ENCODE measurements around the gene CNNM2.
"Not testable (repeated sequence)": the region's sequence is repeated elsewhere in the genome, so short reads cannot be mapped to it uniquely, and the experiment has no call there.

Gene CNNM2

DNA sequence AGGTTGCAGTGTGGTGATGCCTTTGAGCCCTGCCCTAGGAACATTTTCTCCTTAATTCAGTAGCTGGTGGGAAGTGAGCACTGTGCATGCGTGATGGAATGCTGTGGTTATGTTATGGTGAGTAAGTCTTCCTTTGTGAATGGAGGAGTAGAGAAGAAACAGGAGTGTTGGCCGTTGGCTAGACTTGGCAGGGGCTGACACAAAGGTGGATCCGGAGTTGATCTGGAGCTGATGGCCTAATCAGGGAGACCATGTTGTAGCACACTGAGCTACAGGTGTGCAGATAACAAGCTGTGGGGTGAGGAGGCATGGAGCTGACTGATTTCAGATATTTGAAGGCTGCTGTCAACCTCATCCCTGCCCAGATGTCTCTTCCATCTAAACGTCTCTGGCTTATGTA is 122.3 kb downstream of the CNNM2 start:
- DNase-seq (ENCODE audit: low read depth in 2 of 2), result no peak

DNA sequence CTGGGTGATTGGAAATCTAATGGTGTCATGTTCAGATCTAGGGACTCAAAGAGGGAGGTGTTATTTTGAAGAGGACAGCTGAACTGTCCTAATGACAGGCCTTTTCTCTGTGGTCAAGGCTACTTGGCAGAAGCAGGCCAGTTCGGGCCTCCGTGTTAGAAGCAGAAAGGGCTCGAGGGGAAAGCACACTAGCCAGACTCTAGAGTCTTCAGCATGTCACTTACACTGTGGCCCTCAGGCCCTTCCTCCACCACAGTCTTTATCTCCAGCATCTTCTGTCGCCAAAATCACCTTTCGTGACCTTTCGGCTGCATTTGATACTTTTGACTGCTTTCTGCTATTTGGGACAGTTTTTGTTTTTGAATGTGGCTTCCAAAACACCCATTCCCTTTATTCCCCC is 123.3 kb downstream of the CNNM2 start:
- DNase-seq (ENCODE audit: low read depth in 2 of 2), result no peak

DNA sequence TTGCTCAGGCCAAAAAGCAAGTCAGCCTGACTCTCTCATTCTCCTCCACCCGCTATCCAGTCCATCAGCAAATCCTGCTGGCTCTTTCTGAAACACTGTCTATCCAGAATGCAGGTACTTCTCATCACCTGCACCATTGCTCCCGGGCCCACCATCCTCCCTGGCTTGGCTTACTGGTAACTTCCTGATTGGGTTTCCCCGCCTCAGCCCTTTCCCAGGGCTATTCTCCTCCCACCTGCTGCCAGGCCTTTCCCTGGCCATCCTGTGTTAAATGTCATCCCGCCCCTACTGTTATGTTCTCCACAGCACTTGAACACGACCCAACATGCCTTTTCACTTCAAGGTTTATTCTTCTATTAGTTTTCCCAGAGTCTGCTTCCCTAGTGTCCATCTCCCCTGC is 124.0 kb downstream of the CNNM2 start:
- no peak for DNase-seq (ENCODE audit: low read depth in 2 of 2)

DNA sequence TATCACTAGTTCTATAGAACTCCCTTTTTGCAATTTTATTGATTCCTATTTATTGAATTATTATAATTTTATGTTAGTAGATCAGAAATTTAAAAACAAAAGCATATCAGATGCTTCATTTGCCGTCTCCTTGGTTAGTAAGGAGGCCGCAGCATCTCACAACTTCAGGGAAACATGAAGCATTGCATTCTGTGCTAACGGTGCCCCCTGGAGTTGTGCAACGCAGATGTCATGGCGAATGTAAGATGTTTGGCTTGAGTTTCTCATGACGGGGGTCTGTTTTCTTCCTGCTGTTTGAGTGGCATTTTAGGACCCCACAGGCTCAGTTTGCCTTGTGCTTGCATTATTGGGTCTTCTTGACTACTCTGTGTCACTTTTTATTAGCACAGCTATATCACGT is 124.8 kb downstream of the CNNM2 start:
- no peak for DNase-seq (ENCODE audit: low read depth in 2 of 2)

DNA sequence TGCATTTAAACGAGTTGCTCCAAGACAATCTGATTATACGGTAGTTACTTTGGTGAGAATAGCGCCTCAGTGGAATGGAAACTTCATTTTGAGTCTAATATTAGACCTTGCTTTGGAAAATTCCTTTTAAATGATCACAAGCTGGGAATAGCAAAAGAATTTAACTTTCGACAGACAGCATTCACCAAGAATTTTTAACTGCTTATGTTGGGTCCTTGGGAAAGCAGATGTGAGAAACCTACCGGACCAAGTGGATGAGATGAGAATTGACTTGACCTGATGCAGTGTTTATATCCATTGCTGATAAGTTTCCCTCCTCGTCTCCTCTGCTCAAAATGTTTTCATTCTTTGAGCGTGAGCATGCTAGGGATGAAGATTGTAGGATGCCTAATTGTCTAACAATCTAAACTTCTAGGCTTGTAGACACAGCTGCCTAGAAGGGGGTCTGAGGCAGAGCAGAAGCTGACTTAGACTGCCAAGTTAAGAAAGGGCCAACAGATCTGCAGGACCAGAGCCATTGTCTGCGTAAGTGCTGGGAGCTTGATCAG is 126.9 kb downstream of the CNNM2 start:
- no peak for DNase-seq (ENCODE audit: low read depth in 2 of 2)

DNA sequence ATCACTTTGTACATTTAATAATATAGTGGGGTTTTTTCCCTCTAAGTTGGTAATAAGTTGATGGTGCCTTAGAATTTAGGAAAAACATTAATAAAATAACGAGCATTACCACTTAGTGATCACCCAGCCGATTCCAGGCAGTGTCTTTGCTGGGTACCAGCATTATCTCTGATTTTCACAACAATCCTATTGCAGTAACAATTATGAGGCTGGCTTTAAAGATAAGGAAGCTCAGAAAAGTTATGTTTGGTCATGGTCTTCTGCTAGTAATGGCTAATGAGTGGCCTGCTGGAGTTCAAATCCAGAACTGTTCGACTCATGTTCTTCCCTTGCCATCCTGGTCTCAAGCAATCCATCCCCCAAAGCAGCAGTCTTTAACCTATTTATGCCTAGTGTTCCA is 127.9 kb downstream of the CNNM2 start:
- DNase-seq (ENCODE audit: low read depth in 2 of 2), result no peak

DNA sequence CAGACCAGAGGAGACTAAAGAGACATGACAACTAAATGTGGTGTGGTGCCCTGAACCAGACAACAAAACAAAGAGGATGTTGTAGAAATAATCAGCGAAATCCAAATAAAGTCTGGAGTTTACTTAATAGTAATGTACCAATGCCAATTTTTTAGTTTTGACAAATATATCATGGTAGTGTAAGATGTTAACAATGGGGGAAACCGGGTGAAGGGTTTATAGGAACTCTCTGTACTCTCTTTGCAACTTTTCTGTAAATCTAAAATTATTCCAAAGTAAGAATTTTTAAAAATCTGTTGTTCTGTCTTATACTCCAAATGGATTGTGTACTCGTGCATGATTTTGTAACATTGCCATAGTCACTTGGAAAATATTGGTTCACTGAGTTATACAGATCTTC is 129.3 kb downstream of the CNNM2 start:
- no peak for DNase-seq (ENCODE audit: low read depth in 2 of 2)

DNA sequence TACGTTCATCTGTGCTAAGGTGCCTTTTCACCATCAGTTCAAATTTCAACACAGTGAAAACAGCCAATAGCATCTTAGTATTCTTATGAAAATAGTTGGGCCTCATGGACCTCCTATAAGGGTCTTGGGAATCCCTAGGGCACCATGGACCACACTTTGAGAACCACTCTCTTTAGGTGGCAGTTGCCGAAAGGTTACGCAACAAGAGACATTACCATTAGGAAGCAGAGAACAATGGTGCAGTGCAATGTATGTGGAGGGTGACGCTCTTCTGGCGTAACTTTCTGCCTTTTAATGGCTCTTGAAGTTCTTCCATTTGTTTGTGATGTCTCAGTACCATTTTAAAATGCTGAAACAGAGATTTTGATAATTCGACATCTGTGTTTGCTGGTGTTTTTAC is 131.1 kb downstream of the CNNM2 start:
- DNase-seq (ENCODE audit: low read depth in 2 of 2), result no peak

DNA sequence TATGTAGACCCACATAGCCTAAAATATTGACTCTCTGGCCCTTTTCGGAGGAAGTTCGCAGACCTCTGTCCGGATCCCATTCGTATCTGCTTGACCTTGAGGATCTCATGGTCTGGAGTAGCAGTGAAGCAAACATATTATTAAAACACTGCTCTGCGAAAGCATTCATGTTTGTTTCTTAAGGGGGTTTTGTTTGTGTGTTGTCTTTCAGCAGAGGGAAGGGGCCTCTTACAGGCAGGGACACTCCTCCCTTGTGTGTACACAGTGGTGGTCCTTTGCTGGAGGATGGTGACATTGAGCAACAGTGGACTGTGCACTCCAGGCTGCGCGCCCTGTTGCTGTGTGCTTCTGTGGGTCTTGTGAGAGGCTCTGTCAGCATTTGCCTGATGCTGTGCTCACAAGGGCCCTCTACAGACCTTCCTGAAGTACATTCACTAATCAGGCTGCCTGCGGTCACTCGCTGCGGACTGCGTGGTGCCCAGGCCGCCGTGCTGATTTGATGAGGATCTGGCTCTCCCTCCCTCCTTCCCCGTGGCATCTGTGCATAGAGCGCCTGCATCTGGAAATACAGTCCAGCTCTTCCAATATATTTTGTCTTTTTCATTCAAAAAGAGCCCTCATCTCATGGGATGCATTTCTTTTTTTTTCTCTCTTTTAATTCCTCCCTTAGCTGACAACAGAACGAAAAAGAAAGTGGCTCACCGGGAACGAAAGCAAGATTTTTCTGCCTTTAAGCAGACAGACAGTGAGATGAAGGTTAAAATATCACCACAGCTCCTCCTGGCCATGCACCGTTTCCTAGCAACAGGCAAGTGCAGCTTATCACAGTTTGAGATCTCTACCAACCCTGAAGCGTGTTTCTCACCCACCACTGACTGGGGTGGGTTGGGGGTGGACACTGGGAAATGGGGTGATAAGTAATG is 135.8 kb downstream of the CNNM2 start:
- DNase-seq (ENCODE audit: low read depth in 2 of 2), result peak; percentile 13 to 32

DNA sequence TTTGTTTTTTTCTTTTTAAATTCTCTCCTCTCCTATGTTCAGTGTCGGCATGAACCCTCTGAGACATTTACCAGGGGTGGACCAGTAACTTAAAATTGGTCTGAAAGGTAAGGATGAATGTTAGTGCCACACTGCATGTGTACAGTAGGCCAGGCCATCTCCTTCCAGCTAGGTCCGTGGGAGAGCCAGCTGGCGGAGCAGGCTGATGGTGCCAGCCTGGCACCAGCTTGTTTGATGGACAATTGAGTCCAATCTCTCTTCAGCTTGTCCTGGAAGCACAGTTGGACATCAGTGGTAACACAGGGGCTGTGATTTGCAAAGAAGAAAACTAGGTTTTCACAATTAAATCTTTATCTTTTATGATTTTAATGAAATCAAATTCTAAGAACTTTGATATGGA is 136.5 kb downstream of the CNNM2 start:
- DNase-seq (ENCODE audit: low read depth in 2 of 2), result no peak

DNA sequence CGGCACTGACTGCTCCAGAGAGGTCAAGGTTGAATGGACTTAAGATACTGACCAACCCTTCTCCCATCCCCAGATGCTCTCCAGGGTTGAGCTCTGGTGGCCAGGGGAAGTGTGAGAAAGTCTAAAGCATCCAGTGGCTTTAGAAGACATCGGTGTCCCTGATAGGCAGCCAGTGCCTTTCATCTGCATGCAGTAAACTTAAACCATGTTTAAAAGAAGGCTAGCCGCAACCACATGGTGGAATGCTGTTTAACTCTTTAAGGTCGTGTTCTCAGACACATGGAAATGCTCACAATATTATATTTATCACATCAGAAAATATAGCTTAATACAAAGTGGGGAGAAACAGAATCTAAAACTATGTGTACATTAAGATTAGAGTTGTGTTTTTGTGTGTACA is 137.0 kb downstream of the CNNM2 start:
- no peak for DNase-seq (ENCODE audit: low read depth in 2 of 2)

DNA sequence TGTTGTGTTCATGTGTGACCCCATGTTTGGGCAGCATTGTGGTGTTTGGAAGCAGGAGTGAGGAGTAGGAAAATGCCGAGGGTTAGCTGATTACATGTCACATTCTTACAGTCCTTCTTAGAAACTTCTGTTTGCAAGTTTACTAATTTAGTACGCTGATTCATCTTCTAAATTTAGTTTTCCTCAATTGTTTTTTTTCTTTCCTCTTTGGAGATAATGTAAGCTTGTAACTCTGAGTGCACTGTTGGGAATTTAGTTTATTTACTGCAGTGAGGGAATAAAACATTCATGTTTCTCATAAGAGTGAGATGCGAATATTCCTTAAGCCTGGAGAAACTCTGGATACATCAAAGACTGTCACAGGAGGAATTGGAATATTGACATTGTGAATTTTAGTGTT is 139.9 kb downstream of the CNNM2 start:
- no peak for DNase-seq (ENCODE audit: low read depth in 2 of 2)

DNA sequence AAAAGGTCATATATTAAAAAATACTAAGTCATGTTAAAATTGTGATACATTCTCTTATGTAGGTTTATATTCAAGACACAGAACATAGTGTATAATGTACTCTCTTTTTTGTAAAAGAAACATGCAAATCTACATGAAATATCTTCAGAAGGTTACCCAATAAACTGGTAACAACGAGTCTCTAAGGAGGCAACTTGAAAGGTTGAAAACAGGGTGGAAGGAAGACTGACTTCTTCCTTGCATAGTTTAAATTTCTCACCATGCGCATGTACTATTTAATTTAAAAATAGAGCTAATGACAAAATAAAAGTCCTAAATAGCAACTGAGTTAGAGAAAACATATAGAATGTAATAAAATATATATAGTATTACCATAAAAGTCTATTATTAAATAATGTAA is 142.5 kb downstream of the CNNM2 start:
- no peak for DNase-seq (ENCODE audit: low read depth in 2 of 2)

DNA sequence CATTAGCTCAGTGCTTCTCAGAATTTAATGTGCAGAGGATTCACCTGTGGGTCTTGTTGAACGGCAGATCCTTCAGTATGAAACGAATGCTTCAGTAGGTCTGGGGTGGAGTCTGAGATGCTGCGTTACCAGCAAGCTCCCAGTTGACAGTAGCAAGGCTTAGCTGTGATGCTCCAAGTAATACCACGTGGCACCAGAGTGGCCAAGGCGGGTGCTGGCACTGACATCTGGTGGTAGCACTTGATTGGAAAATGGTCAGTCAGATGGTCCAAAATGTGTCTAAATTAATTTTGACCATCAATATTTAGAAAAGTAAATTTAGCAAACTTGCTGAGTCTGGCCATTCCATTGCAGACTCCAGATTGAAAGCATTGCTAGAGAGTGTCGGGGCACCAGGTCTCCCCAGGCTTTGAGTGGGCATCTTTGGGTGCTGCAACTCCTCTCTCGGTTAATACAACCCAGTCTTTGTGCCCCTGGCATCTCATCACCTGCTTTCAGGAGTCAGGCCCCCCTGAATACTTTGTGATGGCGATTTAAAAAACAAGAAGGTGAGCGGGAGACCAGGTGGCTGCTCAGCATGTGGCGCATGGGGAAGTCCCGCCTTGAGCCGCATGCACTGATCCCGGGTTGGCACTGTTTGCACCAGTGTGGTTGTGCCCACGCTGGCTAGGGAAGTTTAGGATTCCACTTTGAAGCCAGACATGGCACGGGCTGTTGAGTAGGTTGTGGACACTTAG is 144.9 kb downstream of the CNNM2 start:
- DNase-seq (ENCODE audit: low read depth in 2 of 2), result no peak

DNA sequence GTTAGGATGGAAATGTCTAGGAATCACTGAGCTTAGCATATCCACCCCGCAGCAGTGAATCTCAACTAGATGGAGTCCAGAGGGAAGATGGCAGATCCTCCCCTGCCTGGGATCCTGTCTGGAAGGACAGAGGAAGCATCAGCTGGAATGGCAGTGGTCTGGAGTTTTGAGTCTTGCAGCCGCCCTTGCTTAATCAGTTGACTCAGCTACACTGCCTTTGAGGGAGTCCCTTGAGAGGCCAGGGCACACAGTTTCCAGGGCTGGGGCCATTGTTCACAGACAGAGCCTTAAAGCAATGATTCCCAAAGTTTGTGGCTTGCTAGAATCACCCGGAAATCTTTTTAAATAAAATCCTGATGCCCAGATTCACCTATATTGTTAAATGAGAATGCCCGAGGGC is 146.9 kb downstream of the CNNM2 start:
- no peak for DNase-seq (ENCODE audit: low read depth in 2 of 2)

DNA sequence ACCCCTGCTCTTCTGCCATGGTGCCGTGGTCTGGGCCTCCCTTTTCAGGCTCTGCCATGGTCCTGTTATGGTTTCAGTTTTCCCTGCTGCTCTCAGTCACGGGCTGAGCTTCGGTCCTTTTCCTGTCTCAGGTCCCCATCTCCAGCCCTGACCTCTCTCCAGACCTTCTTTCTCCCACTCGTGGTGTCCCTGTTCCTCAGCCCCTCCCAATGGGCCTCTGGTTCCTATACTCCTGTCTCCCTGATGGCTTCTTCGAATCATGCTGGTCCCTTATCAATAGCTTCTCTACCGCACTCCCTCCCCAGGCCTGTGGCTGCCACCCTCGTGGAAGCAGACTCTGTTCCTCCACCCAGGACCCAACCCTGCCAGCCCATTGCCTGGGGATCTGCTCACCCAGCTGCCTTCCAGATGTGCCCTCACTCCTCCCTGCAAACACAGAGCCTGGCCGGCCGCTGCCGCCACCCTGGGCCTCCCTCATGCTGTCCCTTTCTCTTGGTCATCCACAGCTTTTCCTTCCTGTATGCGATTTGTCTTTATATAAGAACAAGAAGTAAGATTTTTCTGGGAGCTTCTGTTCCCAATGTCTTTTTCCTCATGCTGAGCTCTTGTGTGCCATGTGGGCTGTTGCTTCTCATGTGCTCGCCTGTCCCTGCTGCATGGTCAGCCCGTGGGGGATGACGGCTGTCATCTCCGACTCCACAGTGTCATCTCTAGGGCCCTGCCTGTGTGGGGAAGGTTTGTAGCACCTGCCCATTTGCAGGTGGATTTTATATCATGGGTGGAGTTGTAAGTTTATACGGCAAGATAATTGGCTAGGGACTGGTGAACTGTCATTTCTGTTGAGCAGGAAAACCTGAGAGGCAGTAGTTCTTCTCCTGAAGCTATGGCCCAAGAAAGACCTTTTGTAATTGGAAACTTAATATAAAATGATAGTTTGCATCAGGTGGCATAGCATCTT is 148.3 kb downstream of the CNNM2 start:
- DNase-seq (ENCODE audit: low read depth in 2 of 2), result no peak

DNA sequence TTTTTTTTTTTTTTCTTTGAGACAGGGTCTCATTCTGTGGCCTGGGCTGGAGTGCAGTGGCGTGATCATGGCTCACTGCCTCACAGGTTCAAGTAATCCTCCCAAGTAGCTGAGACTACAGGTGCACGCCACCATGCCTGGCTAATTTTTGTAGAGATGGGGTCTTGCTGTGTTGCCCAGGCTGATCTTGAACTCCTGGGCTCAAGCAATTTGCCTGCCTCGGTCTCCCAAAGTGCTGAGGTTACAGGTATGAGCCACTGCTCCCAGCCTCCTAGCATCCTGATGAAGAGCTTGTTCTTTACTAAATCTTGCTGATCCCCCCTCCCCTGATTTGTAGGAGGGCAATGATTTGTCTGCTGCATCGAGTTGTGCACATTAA is 149.0 kb downstream of the CNNM2 start:
- DNase-seq (ENCODE audit: low read depth in 2 of 2), result not testable (repeated sequence)

DNA sequence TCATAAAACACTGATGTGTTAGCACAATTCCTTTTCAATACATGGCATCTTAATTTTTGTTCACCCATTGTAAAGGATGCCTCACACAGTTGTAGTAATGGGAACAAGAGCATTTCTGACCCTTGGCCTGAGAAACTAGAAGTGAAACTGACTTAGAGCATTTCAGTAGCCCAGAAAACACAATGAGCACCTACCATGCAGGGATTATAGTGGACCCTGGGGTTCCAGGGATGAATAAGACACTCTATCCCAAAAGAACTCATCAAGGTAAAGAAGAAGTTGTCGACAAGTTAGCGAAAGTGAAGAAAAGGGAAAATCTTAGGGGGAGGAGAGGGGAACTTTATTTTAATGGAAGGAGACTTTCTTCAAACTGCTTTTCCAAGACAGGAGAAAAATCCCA is 149.4 kb downstream of the CNNM2 start:
- DNase-seq (ENCODE audit: low read depth in 2 of 2), result no peak

DNA sequence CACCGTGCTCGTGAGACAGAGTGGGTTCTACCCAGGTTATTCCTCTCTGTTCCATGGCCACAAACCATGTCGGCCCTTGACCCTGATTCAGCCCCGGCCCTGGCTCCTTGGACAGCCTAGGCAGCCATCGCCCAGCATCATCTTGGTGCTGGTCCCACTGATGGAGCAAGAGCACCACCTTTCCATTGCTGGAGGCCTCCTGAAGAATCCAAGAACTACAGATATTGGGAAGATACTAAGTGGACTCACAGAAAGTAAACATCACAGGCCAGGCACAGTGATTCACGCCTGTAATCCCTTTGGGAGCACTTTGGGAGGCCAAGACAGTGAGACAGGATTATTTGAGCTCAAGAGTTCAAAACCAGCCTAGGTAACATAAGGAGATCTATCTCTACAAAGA is 149.9 kb downstream of the CNNM2 start:
- DNase-seq (ENCODE audit: low read depth in 2 of 2), result no peak

DNA sequence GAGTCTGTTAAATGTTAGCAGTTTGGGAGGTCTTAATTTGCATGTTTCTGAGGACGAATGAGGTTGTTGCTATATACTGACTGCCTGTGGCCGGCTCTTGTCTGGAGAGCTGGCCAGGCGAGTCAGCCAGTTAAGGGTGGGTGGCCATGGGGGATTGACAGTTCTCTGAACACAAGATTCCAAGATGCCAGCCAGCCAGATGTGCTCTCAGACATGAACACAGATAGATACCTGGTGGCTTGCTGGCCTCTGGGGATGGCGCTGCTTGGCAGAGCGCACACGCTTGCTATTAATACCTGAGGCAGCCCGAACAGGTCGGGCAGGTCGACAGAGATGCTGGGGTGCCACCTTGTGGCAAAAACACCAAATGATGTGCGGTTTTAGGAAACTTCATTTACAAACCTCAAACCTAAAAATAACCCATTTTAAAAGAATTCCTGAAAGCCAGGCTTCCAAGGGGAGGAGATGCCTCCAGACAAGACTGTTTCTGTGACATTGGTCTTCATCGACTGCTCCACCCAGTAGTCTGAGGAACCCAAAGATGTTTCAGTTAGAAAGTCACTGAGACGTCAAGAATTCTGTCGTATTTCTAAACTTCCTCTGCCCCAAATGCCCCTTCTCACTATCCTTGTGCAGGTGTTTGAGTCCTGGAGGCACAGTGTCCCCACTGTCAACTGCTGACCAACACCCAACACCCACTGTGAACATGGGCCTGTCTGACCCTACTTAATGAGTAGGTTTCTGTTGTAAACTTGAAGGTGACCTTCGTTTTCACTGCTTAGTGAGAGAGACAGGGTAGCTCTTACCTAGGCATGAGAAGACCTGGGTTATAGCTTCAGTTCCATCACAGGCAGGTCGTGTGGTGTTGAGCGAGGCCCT is 151.6 kb downstream of the CNNM2 start:
- peak; percentile 31 to 39 for DNase-seq (ENCODE audit: low read depth in 2 of 2)

DNA sequence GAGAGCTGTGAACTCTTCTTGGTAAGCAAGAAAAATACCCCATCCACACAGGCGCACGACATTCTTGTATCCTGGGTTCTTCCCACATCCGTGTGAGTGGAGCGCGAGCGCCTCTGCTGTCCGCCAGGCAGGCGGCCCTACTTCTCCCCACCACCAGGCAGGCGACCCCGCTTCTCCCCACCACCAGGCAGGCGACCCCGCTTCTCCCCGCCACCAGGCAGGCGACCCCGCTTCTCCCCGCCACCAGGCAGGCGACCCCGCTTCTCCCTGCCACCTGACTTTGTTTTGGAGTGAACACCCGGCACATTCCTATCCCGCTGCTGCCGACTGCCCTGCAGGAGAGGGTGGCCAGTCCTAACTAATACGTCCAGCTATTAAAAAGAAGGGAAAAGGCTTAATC is 154.2 kb downstream of the CNNM2 start:
- DNase-seq (ENCODE audit: low read depth in 2 of 2), result no peak
